OCI-LY1 (cell line): Measurements from ENCODE around the gene CIAPIN1.

Source experiments
- H2AFZ ChIP-seq: fragments of 200-600 bp; sonication (generic), shearing (Covaris generic); 2 replicates; pipeline ENCODE4 v1.6.0; 2014; ENCODE audit warnings: antibody characterized with exemption, mild to moderate bottlenecking, low read length
- H3F3A ChIP-seq: fragments of 200-600 bp; sonication (generic), shearing (Covaris generic); 2 replicates; pipeline ENCODE4 v1.6.0; 2014; ENCODE audit warnings: mild to moderate bottlenecking, antibody characterized with exemption, low read length, moderate library complexity; ENCODE audit not compliant: insufficient read depth
- H3K27ac ChIP-seq: fragments of 200-600 bp; sonication (generic); 2 replicates; pipeline ENCODE4 v1.5.1; 2014; ENCODE audit warnings: low read length, mixed run types, mild to moderate bottlenecking, low read depth; ENCODE audit not compliant: poor library complexity, severe bottlenecking
- H3K27me3 ChIP-seq: fragments of 200-600 bp; sonication (generic); 2 replicates; pipeline ENCODE4 v1.6.0; 2014; ENCODE audit warnings: antibody characterized with exemption, mild to moderate bottlenecking, low read length, moderate library complexity; ENCODE audit not compliant: insufficient read depth
- H3K36me3 ChIP-seq: fragments of 200-600 bp; sonication (generic); 2 replicates; pipeline ENCODE4 v1.6.1; 2014; ENCODE audit warnings: mild to moderate bottlenecking, antibody characterized with exemption, low read length, moderate library complexity, mixed read lengths; ENCODE audit not compliant: insufficient read depth
- H3K4me1 ChIP-seq: fragments of 200-600 bp; sonication (generic); 2 replicates; pipeline ENCODE4 v1.5.1; 2014; ENCODE audit warnings: mild to moderate bottlenecking, low read length, moderate library complexity; ENCODE audit not compliant: insufficient read depth, severe bottlenecking
- H3K4me2 ChIP-seq: fragments of 200-600 bp; sonication (generic), shearing (Covaris generic); 2 replicates; pipeline ENCODE4 v1.6.1; 2014; ENCODE audit warnings: low read length
- H3K4me3 ChIP-seq: fragments of 200-600 bp; sonication (generic); 2 replicates; pipeline ENCODE4 v1.5.1; 2014; ENCODE audit warnings: low read length, low read depth, mild to moderate bottlenecking, mixed read lengths; ENCODE audit not compliant: poor library complexity, severe bottlenecking
- H3K79me2 ChIP-seq: fragments of 200-600 bp; shearing (Covaris generic); 2 replicates; pipeline ENCODE4 v1.6.1; 2016; ENCODE audit warnings: mixed run types, low read length, mixed read lengths; ENCODE audit not compliant: insufficient read depth
- H3K9ac ChIP-seq: fragments of 200-600 bp; sonication (generic), shearing (Covaris generic); 2 replicates; pipeline ENCODE4 v1.6.1; 2014; ENCODE audit warnings: mild to moderate bottlenecking, low read length, mixed read lengths
- H3K9me2 ChIP-seq: fragments of 200-600 bp; sonication (generic), shearing (Covaris generic); 2 replicates; pipeline ENCODE4 v1.6.1; 2014; ENCODE audit warnings: low read depth, mild to moderate bottlenecking, low read length, mixed read lengths
- H3K9me3 ChIP-seq: fragments of 200-600 bp; shearing (Covaris generic); 2 replicates; pipeline ENCODE4 v1.6.1; 2014; ENCODE audit warnings: low read length, mixed read lengths
- H4K20me1 ChIP-seq: fragments of 200-600 bp; sonication (generic), shearing (Covaris generic); 2 replicates; pipeline ENCODE4 v1.6.0; 2016; ENCODE audit warnings: mild to moderate bottlenecking, low read length; ENCODE audit not compliant: insufficient read depth
- EZH2 ChIP-seq: fragments of 200-600 bp; sonication (generic), shearing (Covaris generic); IDR thresholded peaks from 2 replicates; pipeline ENCODE4 v1.8.0; 2017; ENCODE audit warnings: borderline replicate concordance, mixed run types, mild to moderate bottlenecking, antibody characterized with exemption, low read length, moderate library complexity, mixed read lengths
- TF ChIP-seq, protein P1 (sequence below): fragments of 200-600 bp; sonication (generic), shearing (Covaris generic); IDR thresholded peaks from 2 replicates; pipeline ENCODE4 v1.5.1; 2017; ENCODE audit warnings: mild to moderate bottlenecking, antibody characterized with exemption, low read length, moderate library complexity, mixed read lengths

CIAPIN1 gene

GRCh38 chr16:57396786-57397185, 50.4 kb downstream of the CIAPIN1 start:
- Histone ChIP-seq H3K4me2 (no peak overlapping the region), H3K27ac (no peak overlapping the region), H3K79me2 (no peaks in the 10 kb centered on the region), H3F3A (no peaks in the 10 kb centered on the region), H3K9me2 (no peaks in the 10 kb centered on the region), H3K9me3 (no peaks in the 10 kb centered on the region), H3K36me3 (no peaks in the 10 kb centered on the region), H3K4me3 (no peak overlapping the region), H3K9ac (no peak overlapping the region), H2AFZ (no peak overlapping the region), H3K27me3 (0 out of 2 replicates have a peak, but pooled peaks cover 5% of the 10 kb centered on the region), H3K4me1 (no peaks in the 10 kb centered on the region), H4K20me1 (no peaks in the 10 kb centered on the region)
- TF ChIP-seq, protein P1, sequence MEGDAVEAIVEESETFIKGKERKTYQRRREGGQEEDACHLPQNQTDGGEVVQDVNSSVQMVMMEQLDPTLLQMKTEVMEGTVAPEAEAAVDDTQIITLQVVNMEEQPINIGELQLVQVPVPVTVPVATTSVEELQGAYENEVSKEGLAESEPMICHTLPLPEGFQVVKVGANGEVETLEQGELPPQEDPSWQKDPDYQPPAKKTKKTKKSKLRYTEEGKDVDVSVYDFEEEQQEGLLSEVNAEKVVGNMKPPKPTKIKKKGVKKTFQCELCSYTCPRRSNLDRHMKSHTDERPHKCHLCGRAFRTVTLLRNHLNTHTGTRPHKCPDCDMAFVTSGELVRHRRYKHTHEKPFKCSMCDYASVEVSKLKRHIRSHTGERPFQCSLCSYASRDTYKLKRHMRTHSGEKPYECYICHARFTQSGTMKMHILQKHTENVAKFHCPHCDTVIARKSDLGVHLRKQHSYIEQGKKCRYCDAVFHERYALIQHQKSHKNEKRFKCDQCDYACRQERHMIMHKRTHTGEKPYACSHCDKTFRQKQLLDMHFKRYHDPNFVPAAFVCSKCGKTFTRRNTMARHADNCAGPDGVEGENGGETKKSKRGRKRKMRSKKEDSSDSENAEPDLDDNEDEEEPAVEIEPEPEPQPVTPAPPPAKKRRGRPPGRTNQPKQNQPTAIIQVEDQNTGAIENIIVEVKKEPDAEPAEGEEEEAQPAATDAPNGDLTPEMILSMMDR = no peak
- TF ChIP-seq EZH2 = no peak

- Histone ChIP-seq H3K4me2 (no peak overlapping the region), H3K27ac (no peak overlapping the region), H3F3A (no peaks in the 10 kb centered on the region), H3K9me2 (no peaks in the 10 kb centered on the region), H3K4me1 (no peaks in the 10 kb centered on the region), H3K9me3 (no peaks in the 10 kb centered on the region), H3K27me3 (0 out of 2 replicates have a peak, but pooled peaks cover 5% of the 10 kb centered on the region), H3K4me3 (no peak overlapping the region), H2AFZ (no peak overlapping the region), H4K20me1 (no peaks in the 10 kb centered on the region), H3K36me3 (no peaks in the 10 kb centered on the region), H3K9ac (no peak overlapping the region), H3K79me2 (no peaks in the 10 kb centered on the region)
- TF ChIP-seq EZH2 = no peak
- TF ChIP-seq, protein P1 = no peak
Measured at GRCh38 chr16:57395026-57395425, 52.2 kb downstream of the CIAPIN1 start.

GRCh38 chr16:57394444-57394843, 52.7 kb downstream of the CIAPIN1 start:
- Histone ChIP-seq H3F3A (no peaks in the 10 kb centered on the region), H4K20me1 (no peaks in the 10 kb centered on the region), H3K9me2 (no peaks in the 10 kb centered on the region), H2AFZ (no peak overlapping the region), H3K4me3 (no peak overlapping the region), H3K9me3 (no peaks in the 10 kb centered on the region), H3K9ac (no peak overlapping the region), H3K27ac (no peak overlapping the region), H3K36me3 (no peaks in the 10 kb centered on the region), H3K79me2 (no peaks in the 10 kb centered on the region), H3K4me2 (no peak overlapping the region), H3K27me3 (0 out of 2 replicates have a peak, but pooled peaks cover 5% of the 10 kb centered on the region), H3K4me1 (no peaks in the 10 kb centered on the region)
- no peak for TF ChIP-seq EZH2
- TF ChIP-seq, protein P1 = no peak
